NCI-H146 treated with DMSO at 0.1 percent for 48 hours (cell line): ENCODE results near the gene GSK3A.
A peak's percentile ranks its signal among the peaks of the same experiment; 100 is the strongest.

Experiments used
- DNase-seq: peaks from one replicate; lab custom pipeline; 2025; ENCODE audit not compliant: unreplicated experiment; lab: John Stamatoyannopoulos, UW

Gene GSK3A

DNA sequence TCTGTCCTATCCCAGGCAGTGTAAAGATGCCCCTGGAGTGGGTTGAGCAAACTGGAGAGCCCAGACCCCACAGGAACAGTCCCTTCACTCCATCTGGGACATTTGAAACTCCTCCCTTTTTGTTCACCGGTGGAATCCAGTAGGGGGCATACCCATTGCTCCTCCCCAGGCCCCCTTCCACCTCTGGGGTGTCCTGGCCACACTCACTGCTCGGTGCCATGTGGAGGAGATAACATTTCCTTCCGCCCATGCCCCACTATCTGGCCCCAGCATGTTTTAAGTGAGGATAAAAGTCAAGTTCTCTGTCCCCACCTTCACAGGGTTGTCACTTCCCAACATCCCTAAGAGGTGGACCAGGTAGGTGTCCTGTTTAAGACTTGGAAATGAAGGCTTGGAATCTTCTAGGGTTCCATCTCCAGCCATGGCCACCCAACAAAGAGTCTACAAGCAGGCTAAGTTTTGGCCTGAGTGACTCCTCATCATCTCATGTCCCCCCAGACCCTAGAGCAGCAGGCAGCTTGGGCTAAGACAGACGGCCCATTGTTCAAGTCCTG, 13.0 kb downstream of the GSK3A start:
- no peak for DNase-seq

DNA sequence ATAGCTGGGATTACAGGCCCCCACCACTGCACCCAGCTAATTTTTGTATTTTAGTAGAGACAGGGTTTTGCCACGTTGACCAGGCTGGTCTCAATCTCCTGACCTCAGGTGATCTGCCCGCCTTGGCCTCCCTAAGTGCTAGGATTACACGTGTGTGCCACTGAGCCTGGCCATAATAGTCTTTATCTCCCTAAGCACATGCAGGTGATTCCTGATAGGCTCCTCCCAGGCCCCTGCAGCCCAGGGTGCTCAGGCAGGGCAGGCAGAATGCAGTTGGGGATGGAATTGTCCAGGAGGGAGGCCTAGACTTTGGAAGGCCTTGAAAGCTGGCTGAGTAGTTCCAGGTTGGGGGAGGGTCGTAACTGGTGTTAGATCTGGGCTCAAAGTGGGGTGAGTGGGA, 13.8 kb downstream of the GSK3A start:
- no peak for DNase-seq

DNA sequence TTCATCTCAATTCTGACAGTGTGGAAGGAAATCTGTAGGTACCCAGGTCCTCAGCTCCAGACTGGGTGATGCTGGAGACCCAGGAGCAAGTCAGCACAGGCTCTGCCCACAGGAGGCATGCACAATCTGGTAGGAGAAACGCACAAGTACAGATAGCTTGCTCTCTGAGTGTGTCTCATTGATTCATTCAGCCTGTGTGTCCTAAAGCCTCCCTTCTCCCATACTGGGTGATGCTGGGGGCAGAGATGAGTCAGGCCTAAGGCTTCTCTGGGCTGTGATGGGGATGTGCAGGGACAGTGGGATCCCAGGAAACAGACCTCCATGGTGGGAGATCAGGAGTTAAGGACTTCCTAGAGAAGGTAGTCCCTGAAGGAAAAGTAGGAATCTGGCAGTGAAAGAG, 15.5 kb downstream of the GSK3A start:
- no peak for DNase-seq

DNA sequence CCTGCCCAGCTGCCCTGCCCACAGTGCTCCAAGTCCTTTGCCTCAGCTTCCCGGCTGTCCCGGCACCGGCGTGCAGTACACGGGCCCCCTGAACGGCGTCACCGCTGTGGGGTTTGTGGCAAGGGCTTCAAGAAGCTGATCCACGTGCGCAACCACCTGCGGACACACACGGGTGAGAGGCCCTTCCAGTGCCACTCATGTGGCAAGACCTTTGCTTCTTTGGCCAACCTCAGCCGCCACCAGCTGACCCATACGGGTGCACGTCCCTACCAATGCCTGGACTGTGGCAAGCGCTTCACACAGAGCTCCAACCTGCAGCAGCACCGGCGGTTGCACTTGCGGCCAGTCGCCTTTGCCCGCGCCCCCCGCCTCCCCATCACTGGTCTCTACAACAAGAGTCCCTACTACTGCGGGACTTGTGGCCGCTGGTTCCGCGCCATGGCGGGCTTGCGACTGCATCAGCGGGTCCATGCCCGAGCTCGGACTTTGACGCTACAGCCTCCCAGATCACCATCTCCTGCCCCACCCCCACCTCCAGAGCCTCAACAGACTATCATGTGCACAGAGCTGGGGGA, 16.6 kb downstream of the GSK3A start:
- no peak for DNase-seq

DNA sequence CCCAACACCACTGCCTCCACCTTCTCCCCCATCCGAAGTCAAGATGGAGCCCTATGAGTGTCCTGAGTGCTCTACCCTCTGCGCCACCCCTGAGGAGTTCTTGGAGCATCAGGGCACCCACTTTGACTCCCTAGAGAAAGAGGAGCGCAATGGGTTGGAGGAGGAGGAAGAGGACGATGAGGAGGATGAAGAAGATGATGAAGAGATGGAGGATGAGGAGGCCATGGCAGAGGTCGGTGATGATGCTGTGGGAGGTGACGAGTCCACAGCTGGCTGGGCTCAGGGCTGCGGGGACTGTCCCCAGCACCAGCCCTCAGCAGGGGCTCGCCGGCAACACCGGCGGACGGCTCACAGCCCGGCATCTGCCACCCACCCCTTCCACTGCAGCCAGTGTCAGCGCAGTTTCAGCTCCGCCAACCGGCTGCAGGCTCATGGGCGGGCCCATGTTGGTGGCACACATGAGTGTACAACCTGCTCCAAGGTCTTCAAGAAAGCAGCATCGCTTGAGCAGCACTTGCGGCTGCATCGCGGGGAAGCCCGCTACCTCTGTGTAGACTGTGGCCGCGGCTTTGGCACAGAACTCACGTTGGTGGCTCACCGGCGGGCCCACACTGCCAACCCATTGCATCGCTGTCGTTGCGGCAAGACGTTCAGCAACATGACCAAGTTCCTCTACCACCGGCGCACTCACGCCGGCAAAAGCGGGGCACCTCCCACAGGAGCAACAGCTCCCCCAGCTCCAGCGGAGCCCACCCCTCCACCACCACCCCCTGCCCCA, 17.3 kb downstream of the GSK3A start:
- no peak for DNase-seq

DNA sequence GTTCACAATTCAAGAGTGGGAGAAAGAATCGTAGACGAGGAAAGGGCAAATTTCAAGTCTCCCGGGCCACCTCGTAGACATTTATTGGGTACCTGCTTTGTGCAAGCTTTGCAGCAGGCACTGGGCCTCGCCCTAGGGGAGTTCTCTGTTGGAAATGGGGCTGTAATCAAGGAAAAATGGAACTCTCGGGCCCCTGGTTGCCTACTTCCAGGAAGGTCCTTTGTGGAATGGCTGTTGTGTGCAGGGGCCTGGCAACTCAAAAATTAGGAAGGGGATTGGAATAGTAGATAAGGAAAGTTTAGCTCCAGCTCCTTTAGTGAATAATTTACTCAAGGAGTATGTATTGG, 21.7 kb downstream of the GSK3A start:
- no peak for DNase-seq

DNA sequence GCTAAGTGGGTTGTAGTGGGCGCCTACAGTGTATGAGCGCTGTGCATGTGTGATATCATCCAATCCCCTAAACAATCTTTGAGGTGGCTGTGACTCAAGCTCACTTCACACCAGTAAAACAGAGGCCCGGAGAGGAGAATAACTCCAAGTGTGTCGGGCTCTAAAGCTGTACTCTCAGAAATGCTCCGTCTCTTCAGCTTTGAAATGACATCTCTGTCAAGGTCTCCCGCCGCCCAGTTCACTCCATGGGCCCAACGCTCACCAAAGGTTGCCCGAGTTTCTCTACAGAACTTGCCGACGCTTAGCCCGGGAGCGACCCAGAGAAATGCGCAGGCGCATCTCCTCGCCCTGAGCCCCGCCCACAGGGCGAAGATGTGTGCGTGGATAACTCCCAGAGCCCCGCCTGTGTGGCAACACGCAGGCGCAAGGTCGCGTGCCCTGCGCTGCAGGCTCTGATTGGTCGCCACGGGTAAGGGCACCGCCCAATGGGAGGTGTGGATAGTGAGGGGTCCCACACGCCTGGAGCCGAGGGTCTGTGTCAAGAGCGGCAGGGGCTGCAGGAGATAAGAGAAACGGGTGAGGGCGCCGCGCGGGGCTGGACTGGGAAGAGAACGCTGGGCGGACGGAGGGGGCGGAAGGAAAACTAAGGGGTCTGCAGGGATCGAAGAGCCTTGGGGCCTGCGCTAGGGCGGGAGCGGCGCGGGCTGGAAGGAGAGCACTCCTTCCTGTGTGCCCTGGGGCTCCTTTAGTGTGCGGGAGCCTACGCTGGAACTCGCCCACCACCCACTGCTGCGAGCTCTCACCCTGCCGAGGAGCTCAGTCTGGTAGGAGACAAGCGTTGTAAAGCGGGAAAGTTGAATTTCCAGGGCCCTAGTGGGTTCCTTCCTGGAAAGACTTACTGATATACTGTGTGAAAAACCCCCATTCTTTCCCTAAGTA, 22.3 kb downstream of the GSK3A start, which contains the start of gene ZNF526:
TSS of gene ZNF526 (plus strand) at position 501 of the 939 bp plus-strand sequence. CDS start 4,092 bp downstream, outside the sequence.
- peak; percentile 96 for DNase-seq

DNA sequence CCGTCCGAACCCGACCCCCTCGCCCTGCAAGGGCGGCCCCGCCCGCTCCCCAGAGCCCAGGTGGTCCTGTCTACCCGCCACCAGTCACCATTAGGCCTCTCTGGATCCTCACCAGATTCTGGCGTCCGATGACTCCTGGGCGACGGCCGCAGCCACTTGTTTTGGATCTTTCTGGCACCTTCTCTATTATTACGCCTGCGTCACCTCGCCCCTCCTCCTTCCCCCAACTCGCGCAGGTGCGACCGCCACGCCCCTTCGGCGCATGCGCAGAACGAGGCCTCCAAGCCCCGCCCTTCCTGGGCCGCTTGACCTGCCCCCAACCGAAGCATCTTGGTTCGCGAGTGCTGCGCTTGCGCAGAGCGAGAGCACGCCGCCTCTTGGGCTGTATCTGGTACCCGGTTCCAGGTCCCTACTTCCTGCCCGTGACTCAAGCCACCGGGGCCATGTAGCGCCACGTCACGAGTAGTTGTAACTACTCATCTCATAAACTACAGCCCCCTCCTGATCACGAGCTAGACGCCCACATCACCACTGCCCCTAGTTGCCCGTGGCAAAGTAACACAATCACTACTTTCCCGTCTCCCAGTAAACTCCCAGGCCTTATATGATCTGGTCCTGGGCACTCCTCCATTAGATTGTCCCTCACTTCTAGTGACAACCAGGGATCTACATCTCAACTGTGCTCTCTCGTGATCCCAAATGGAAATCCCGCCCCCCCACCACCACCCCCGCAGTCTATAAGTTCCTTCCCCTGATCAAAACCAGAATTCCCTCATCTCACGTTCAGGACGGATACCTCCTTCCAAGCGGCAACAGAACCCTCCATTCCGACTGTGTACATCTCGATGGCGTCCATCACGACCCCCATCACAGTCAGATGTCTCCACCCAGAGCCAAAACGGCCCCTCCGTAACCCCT, 24.6 kb downstream of the GSK3A start, which contains the start of gene DEDD2:
TSS of gene DEDD2 (minus strand) at position 158 of the 918 bp plus-strand sequence. CDS start 670 bp downstream, outside the sequence.
- peak; percentile 95 for DNase-seq

DNA sequence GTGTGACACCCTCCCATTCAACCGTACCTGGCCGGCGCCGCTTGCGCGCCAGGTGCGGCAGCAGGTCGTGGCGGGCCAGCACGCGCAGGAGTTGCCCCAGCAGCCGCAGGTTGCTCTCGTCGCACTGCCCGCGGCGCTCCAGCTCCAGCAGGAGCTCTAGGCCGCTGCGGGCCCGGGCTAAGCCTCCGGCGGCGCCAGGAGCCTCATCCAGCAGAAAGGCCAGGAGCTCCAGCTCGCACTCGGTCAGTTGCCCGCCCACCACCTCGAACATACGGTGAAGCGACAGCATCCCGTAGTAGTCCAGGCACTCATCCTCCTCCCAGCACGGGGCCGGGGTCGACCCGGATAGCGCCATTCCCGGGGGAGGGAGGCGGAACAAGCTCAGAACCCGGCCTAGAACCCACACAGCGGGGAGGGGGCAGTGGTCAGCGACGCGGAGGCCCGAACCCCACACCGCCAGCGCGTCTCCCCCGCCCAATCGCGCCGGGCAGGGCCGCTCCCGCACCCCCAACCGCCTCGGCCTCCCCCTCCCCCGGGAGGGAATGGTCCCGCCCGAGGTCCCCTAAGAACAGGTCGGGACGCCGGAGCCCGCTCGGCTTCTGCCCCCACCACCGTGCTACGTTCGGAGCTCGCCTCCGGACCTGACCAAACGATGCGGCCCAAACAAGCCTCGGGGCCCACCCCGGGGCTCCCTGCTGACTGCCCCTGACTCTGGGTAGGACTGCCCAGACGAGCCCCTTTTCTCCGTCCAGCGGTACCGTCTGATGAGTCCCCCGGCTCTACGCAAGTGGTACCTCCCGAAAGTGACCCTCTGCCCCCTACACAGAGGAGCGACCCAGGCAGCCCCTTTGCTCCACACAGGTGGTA, 25.5 kb downstream of the GSK3A start:
- peak; percentile 54 for DNase-seq

DNA sequence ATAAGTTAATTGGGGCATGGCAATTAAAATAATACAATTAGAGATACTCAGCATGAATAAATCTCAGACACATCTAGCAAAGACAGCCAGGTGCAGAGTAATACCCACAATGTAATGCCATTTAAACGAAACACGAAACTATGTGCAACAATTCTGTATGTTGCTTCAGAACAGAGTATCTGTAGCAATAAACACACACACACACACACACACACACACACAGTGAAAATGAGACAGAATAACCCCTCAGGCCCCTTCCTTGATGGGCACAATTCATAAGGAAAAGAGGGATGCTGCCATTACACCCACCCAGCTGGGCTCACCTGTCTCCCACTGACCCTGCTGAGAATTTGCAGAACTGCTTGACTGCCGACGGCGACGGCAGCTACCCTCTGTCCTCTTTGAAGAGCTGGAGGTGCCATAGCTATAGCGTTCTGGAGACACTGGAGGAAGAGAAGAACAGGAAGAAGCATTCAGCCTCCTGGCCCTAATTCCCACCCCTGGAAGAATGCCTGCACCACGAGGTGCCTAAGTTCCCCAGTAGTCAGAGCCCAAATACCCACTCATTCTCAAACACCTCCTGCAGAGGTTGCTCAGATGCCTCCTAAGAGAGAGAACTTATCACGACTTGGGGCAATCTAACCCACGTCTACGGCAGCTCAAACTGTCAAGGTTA, 27.5 kb downstream of the GSK3A start:
- no peak for DNase-seq

DNA sequence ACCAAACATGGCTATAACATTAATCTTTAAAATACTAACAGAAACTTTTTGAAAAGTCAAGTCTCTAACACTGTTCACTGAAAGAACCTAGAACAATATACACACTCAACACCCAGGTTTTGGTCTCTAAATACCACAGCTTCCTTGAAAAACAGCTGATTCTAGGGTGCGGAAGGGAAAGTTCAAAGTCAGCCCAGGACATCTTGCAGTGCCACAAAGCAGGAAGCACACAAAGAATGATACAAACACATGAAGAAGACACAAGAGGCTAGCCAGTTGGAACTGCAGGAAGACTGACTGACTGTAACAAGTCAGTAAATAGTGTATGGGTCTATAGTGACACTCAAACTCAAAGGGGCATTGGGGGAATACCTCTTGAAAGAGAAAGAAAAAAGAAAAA, 29.5 kb downstream of the GSK3A start:
- no peak for DNase-seq

DNA sequence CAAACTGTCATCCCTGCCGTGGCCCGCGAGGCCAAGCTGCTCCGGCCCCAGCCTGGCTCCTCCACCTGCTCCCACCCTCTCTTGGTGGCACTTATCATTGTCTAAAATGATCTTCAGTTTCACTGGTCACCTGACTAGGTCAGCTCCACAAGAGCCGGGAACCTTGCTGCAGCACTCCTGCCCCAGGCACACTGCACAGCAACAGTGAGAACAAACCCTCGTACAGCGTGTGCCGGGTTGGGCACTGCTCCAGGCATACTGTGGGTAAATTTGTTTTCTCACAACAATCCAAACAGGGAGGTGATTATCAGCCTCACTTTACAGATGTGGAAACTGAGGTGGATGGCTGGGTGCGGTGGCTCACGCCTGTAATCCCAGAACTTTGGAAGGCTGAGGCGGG, 33.8 kb downstream of the GSK3A start:
- DNase-seq: no peak

DNA sequence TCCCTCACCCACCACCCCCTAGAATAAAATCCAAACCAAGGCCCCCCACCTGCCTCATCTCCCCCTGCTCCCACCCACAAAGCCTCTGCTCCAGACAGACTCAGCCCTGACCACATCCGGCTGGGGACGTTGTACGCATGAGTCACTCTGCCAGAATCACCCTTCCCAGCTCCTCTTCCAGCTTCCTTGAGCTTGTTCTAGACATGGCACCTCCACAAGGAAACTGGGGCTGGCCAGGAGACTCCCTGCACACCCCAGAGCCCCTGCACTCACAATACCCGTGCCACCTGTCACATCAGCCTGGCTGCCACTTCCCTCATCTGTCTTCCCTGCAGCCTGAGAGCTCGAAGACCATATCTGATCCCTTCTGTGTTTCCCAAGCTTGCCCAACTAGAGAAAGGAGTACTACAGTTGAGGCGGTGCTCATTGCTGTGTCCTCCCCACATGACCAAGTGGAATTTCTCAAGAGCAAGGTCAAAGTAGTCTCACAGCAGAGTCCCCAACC, 34.6 kb downstream of the GSK3A start:
- DNase-seq: no peak

DNA sequence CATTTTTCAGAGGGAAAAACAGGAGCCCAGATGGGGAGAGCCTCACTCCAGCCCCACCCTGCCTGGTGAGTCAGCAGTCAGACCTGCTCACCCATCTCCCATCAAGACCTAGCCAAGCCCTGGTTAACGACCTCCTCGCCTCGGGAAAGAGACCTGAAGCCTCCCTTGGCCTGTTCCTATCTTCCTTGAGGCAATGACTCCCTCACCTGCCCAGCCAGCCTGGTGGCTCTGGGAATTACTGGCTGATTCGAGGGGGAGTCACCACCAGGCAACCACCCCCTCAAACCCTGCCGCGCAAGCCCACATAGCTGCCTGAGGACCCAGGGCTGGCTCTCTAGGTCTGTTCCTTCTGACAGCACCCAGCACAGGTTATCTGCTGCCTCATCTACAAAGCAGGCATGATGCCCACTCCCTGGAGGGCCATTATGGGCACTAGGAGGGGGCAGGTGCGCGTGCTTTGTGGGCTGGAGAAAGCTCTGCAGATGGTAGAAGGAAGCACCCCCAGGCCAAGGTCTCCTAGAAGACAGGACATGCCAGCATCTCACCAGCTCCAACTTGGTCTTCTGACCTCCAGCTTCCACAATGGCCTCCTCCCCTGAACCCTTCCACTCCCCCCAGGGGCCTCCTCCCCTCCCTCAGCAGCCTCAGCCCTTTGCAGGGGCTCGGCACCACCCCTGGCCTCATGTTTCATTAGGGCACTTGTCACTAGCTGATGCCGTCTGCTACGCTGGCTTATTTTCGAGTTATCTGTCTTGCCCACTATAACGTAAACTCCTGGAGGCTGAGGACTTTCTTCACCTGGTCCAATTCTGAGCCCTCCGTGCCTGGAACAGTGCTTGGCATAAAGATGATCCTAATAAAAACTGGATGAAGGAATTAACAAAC, 35.3 kb downstream of the GSK3A start:
- no peak for DNase-seq

DNA sequence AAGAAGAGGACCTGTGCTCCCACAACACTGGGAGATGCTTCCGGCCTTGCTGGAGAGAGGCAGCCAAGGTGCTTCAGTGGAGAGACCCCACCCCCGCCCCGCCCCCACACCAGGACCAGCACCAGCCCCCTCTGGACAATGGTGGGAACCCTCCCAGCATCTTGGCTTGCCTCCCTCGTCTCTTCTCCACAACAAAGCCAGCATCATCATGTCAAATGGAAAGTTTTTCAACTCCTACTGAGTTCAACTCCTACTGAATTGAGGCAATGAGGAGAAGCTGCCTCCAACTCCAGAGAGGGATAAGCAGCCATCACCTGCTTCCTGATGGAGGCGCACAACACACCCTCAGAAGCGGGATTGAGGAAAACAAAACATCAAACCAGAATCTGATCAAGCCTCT, 37.7 kb downstream of the GSK3A start:
- no peak for DNase-seq

DNA sequence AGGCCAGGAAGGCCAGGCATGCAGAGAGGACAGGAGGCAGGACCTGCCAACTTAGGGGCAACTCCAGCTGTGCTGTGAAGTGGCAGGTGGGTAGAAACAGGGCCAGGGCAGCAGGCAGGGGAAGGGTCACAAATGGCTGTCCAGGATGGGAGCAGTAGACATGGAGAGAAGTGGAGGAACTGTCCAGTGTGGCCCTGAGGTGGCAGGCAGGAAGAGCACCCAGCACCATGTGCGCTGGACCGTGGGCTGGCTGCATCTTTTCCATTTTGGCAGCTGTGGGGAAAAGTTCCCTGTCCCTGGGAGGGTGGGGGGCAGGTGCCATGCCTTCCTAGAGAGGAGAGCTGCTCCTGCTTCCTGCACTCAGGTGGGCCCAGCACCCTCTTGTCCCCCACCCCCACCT, 38.7 kb downstream of the GSK3A start:
- DNase-seq: no peak

DNA sequence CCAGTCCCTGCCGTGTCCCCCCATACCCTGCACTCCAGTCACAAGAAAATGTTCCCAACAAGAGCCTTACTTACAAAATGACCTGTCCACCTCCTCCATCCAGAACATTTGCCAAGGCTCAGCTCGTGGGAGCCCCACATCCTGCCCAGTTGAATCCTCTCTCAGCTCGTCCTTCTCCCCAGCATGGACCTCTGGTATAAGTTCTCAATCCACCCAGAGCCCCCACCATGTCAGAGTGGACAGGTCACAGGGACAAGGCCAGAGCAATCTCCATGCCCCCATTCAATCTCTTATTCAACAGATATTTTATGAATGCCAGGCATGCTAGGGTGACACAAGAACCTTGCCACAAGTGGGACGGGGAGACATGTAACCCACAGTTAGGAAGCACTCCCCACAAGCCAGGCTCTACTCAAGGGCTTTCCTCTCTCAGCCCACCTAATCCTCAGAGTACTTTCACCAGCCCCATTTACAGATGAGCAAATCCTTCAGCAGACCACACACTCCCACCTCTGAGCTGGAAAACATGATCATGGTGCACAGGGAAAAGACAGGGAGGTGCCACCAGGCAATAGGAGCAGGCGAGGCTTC, 40.0 kb downstream of the GSK3A start:
- no peak for DNase-seq
